Parathyroid adenoma (tissue), 2 donors: ENCODE measurements around the gene LRP4.

Experiments used
- H2AFZ ChIP-seq: fragments of 300-600 bp; sonication (generic); one replicate; pipeline ENCODE4 v1.7.0; 2017; ENCODE audit warnings: antibody characterized with exemption, mild to moderate bottlenecking
- H3K27ac ChIP-seq: fragments of 300-600 bp; sonication (generic); one replicate; pipeline ENCODE4 v1.7.0; 2017
- H3K27me3 ChIP-seq: fragments of 300-600 bp; sonication (generic); one replicate; pipeline ENCODE4 v1.7.0; 2017; ENCODE audit warnings: low read length; ENCODE audit not compliant: control insufficient read depth, insufficient read depth
- H3K36me3 ChIP-seq: fragments of 300-600 bp; sonication (generic); one replicate; pipeline ENCODE4 v1.7.0; 2017; ENCODE audit warnings: low read length; ENCODE audit not compliant: control insufficient read depth, insufficient read depth
- H3K4me1 ChIP-seq: fragments of 300-600 bp; sonication (generic); one replicate; pipeline ENCODE4 v1.7.0; 2017; ENCODE audit warnings: control low read depth
- H3K4me2 ChIP-seq: fragments of 300-600 bp; sonication (generic); one replicate; pipeline ENCODE4 v1.7.0; 2017; ENCODE audit warnings: low read length
- H3K4me3 ChIP-seq: fragments of 300-600 bp; sonication (generic); one replicate; pipeline ENCODE4 v1.7.0; 2017; ENCODE audit warnings: low read depth, low read length
- H3K79me2 ChIP-seq: fragments of 300-600 bp; sonication (generic); one replicate; pipeline ENCODE4 v1.7.0; 2017; ENCODE audit warnings: control low read depth
- H3K9ac ChIP-seq: fragments of 300-600 bp; sonication (generic); one replicate; pipeline ENCODE4 v1.7.0; 2017; ENCODE audit warnings: mild to moderate bottlenecking
- H3K9me3 ChIP-seq: fragments of 300-600 bp; sonication (generic); one replicate; pipeline ENCODE4 v1.7.0; 2017; ENCODE audit warnings: low read length; ENCODE audit not compliant: control insufficient read depth
- CTCF ChIP-seq: fragments of 300-600 bp; sonication (generic); IDR thresholded peaks from one replicate; pipeline ENCODE4 v1.7.0; 2017; ENCODE audit warnings: antibody characterized with exemption, mild to moderate bottlenecking
- donor health status: primary hyperparathyroidism.

Gene LRP4

DNA sequence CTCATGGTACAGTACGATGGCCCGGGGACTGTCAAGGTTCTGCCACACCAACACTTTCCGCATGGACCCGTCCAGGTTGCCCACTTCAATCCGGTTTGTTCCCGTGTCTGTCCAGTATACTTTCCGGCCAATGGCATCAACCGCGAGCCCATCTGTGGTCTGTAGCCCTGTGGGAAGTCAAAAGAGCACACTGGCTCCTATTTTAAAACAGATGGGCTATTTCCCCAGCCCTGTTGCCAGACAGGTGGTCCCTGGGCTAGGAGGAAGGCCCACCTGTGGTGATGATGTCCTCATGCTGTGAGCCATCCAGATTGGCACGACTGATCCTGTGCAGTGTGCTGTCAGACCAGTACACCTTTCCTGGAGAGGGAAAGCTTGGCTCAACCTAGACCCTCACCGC is 41.9 kb downstream of the LRP4 start:
- no peak for TF ChIP-seq CTCF
- Histone ChIP-seq H3K4me1 (no peaks in the 10 kb centered on the region), H2AFZ (no peak overlapping the region), H3K27me3 (no peaks in the 10 kb centered on the region), H3K79me2 (no peaks in the 10 kb centered on the region), H3K9ac (no peak overlapping the region), H3K27ac (no peak overlapping the region), H3K4me3 (no peak overlapping the region), H3K4me2 (no peak overlapping the region), H3K36me3 (no peaks in the 10 kb centered on the region), H3K9me3 (no peaks in the 10 kb centered on the region)

GRCh38 chr11:46874586-46874985 is 43.8 kb downstream of the LRP4 start:
- Histone ChIP-seq H3K36me3 (no peaks in the 10 kb centered on the region), H3K27me3 (no peaks in the 10 kb centered on the region), H2AFZ (no peak overlapping the region), H3K4me2 (no peak overlapping the region), H3K4me3 (no peak overlapping the region), H3K9ac (no peak overlapping the region), H3K4me1 (no peaks in the 10 kb centered on the region), H3K27ac (no peak overlapping the region), H3K79me2 (no peaks in the 10 kb centered on the region), H3K9me3 (no peaks in the 10 kb centered on the region)
- no peak for TF ChIP-seq CTCF

DNA sequence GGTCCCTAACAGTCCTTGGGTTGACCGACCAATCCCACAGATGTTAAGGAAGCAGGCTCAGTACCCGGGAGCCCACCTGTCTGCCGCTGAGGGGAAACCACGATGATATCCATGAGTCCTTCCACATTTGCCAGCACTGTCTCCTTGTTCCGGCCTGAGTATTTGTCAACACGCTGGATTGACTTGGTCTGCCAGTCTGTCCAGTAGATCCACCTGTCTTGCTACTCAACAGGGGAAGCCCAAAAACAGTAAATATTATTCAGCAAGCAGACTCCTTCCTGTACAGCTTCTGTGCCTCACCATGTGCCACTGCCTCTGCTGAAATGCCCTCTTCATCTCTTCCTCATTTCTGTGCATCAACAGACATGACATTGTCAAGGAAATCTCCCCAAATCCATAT is 49.4 kb downstream of the LRP4 start:
- Histone ChIP-seq H3K27ac (no peak overlapping the region), H2AFZ (no peak overlapping the region), H3K4me1 (no peaks in the 10 kb centered on the region), H3K4me3 (no peak overlapping the region), H3K27me3 (no peaks in the 10 kb centered on the region), H3K9ac (no peak overlapping the region), H3K79me2 (no peaks in the 10 kb centered on the region), H3K36me3 (no peaks in the 10 kb centered on the region), H3K9me3 (no peaks in the 10 kb centered on the region), H3K4me2 (no peak overlapping the region)
- no peak for TF ChIP-seq CTCF

DNA sequence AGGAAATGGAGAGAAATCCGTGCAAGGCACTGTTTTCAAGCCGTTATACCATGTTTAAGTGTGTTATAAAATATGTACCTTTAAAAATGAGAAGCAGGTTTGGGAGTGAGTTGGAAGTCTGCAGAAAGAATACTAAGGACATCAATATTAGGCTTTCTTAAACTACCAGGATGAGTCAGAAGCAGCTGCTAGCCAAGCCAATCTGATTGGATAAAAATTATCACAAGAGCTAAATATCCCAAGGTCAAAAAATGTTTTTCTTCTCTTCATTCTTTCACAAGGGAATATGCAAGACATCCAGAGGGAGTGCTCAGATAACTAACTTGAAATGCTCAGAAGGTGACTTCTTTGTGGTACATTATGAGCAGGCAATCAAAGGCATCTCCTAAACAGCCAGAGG is 53.0 kb downstream of the LRP4 start:
- no peak overlapping the region for H3K9ac ChIP-seq
- H3K9me3 ChIP-seq, result no peaks in the 10 kb centered on the region
- no peak overlapping the region for H3K4me3 ChIP-seq
- no peak overlapping the region for H3K27ac ChIP-seq
- no peaks in the 10 kb centered on the region for H3K27me3 ChIP-seq
- TF ChIP-seq CTCF, result no peak
- no peak overlapping the region for H3K4me2 ChIP-seq
- no peaks in the 10 kb centered on the region for H3K4me1 ChIP-seq
- H3K36me3 ChIP-seq, result no peaks in the 10 kb centered on the region
- no peak overlapping the region for H2AFZ ChIP-seq
- H3K79me2 ChIP-seq, result no peaks in the 10 kb centered on the region

GRCh38 chr11:46860218-46860617 is 58.1 kb downstream of the LRP4 start:
- Histone ChIP-seq H3K79me2 (no peaks in the 10 kb centered on the region), H3K4me1 (no peaks in the 10 kb centered on the region), H3K27ac (no peak overlapping the region), H3K9ac (no peak overlapping the region), H3K4me3 (no peak overlapping the region), H3K36me3 (no peaks in the 10 kb centered on the region), H2AFZ (no peak overlapping the region), H3K27me3 (no peaks in the 10 kb centered on the region), H3K4me2 (no peak overlapping the region), H3K9me3 (no peaks in the 10 kb centered on the region)
- no peak for TF ChIP-seq CTCF
